Measurements from ENCODE around the gene TMBIM1.

Gene TMBIM1

GRCh38 chr2:218244665-218245064 is 47.6 kb downstream of the TMBIM1 start:
- no peak for TF ChIP-seq SIN3A (IDR thresholded peaks at IDR 0.05; ENCODE audit: borderline replicate concordance, insufficient read depth, low read length)
- TF ChIP-seq POLR2AphosphoS5 (IDR thresholded peaks at IDR 0.05; ENCODE audit: low read depth, low read length) = no peak
- TF ChIP-seq FOXP2 (optimal IDR thresholded peaks at IDR 0.05; ENCODE audit: borderline replicate concordance, extremely low read depth, extremely low read length, insufficient read depth) = no peak

- no peak for TF ChIP-seq SIN3A (IDR thresholded peaks at IDR 0.05; ENCODE audit: borderline replicate concordance, insufficient read depth, low read length)
- TF ChIP-seq FOXP2 (optimal IDR thresholded peaks at IDR 0.05; ENCODE audit: borderline replicate concordance, extremely low read depth, extremely low read length, insufficient read depth) = no peak
- no peak for TF ChIP-seq REST (IDR thresholded peaks at IDR 0.05; ENCODE audit: insufficient read depth in 1 of 2, low read depth in 2 of 2, low read length in 2 of 2)
- TF ChIP-seq POLR2AphosphoS5 (IDR thresholded peaks at IDR 0.05; ENCODE audit: low read depth, low read length) = no peak
- TF ChIP-seq TAF1 (IDR thresholded peaks at IDR 0.05; ENCODE audit: borderline replicate concordance, insufficient read depth, low read length) = no peak
These were observed 48.1 kb downstream of the TMBIM1 start for GRCh38 chr2:218244204-218244603.

- TF ChIP-seq TAF1 (IDR thresholded peaks at IDR 0.05; ENCODE audit: borderline replicate concordance, insufficient read depth, low read length) = no peak
- no peak for TF ChIP-seq SIN3A (IDR thresholded peaks at IDR 0.05; ENCODE audit: borderline replicate concordance, insufficient read depth, low read length)
- no peak for TF ChIP-seq REST (IDR thresholded peaks at IDR 0.05; ENCODE audit: insufficient read depth in 1 of 2, low read depth in 2 of 2, low read length in 2 of 2)
These were observed 53.4 kb downstream of the TMBIM1 start for GRCh38 chr2:218238887-218239286.

- TF ChIP-seq TAF1 (IDR thresholded peaks at IDR 0.05; ENCODE audit: borderline replicate concordance, insufficient read depth, low read length) (no peak), SIN3A (IDR thresholded peaks at IDR 0.05; ENCODE audit: borderline replicate concordance, insufficient read depth, low read length) (no peak), REST (IDR thresholded peaks at IDR 0.05; ENCODE audit: insufficient read depth in 1 of 2, low read depth in 2 of 2, low read length in 2 of 2) (no peak), POLR2AphosphoS5 (IDR thresholded peaks at IDR 0.05; ENCODE audit: low read depth, low read length) (no peak), FOXP2 (optimal IDR thresholded peaks at IDR 0.05; ENCODE audit: borderline replicate concordance, extremely low read depth, extremely low read length, insufficient read depth) (no peak)
These were observed 55.5 kb downstream of the TMBIM1 start for GRCh38 chr2:218236829-218237228.

- TF ChIP-seq FOXP2 (optimal IDR thresholded peaks at IDR 0.05; ENCODE audit: borderline replicate concordance, extremely low read depth, extremely low read length, insufficient read depth) = no peak
- TF ChIP-seq TAF1 (IDR thresholded peaks at IDR 0.05; ENCODE audit: borderline replicate concordance, insufficient read depth, low read length) = no peak
- TF ChIP-seq SIN3A (IDR thresholded peaks at IDR 0.05; ENCODE audit: borderline replicate concordance, insufficient read depth, low read length) = no peak
- no peak for TF ChIP-seq POLR2AphosphoS5 (IDR thresholded peaks at IDR 0.05; ENCODE audit: low read depth, low read length)
- TF ChIP-seq REST (IDR thresholded peaks at IDR 0.05; ENCODE audit: insufficient read depth in 1 of 2, low read depth in 2 of 2, low read length in 2 of 2) = no peak
These were observed 57.3 kb downstream of the TMBIM1 start for GRCh38 chr2:218235017-218235416.

All from PFSK-1 (cell line).